HuH-7 (cell line): ENCODE results near the gene ACTRT2.

Source experiments
- DNase-seq: peaks from one replicate; pipeline ENCODE4 v3.0.0; 2011; ENCODE audit warnings: low spot score

Gene ACTRT2

DNA sequence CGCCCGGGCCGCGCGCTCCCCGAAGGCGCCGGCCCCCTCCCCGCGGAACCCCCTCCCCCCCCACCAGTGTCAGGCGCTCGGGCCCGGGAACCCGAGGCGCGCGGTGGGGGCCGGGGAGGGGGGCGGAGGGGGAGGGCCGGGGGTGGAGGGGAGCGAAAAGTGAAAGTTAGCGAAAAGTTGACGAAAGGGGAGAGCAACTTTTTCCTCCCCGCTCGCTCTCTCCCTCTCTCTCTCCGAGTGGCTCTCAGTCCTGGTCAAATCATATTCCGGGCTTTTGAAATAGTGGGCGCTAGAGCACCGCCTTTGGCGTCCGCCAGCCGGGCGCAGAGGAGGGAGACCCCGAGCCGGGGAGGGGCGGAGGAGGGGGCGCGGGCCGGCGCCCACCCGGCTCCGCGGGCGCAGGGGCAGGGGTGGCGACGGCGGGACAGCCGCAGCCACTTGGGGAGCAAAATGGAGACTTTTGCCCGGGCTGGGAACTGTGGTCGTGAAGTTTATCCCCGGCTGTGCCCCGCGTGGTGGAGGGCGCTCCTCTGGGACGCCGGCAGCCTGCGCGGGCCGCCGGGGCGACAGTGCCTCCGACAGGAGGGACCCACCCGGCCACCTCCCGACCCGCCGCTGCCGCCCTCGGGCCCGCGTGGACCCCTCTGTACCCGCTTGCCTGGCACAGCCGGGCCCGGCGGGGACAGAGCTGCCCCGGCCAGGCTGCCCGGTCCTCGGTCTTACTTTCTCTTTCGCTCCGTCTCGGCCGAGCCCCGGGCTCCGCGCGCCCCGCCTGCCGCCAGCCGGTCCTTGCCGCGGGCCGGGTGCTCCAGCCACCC lies 48.4 kb downstream of the ACTRT2 start:
- DNase-seq, result peak; percentile 92

DNA sequence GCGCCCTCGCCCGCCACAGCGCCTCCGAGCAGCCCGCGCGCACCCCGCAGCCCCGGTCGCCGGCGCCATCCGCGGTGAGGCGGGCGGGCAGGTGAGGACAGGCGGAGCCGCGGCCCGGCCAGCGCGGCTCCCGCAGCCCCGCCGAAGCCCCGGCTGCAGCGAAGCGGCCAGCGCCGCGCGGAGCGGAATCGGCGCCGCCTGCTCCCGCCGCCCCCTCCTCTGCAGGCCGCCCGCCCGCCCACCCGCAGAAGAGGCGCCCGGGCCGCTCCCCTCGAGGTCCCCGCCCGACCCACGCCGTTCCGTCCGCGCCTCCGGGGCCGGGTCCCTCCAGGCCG lies 49.0 kb downstream of the ACTRT2 start:
- no peak for DNase-seq

DNA sequence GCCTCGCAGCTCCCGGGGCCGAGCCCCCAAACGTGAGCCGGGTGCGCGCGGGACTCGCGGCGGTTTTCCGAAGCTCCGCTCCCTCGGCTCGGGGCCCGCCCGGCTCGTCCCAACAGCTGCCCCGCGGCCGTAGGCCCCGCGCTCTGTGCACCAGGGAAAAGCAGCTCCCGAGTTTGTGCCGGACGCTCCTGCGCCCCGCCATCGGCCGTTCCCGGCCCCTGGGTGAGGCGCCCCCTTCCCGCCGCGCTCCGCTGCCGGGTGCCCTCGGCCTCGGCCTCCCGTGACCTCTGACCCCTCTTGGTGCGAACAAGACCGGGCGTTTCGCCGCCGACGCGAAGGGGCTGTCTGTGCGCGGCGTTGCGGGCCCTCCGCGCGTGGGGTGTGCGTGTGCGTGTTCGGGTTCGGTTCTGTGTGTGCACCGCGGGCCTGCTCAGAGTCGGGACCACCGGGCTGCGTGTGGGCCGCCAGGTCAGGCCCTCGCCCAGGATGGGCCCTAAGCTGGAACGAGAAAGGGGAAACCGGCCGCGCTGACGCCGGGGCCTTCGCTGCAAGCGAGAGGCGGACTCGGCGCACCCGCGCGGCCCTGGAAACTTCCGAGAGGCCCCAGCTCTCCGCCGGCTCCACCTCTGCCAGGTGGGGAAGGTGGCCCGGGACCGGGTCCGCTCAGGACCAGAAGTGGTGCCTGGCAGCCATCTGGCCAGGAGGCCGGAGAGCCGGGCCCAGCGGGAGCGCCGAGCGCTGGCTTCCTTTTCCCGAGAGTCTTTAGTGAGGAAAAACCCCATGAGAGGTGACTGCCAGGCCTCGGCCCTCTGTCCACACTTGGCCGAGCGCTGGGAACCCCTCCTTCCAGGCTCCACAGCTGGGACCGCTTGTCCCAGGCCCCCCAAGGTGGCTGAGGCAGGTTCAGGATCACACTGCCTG lies 49.6 kb downstream of the ACTRT2 start:
- no peak for DNase-seq

DNA sequence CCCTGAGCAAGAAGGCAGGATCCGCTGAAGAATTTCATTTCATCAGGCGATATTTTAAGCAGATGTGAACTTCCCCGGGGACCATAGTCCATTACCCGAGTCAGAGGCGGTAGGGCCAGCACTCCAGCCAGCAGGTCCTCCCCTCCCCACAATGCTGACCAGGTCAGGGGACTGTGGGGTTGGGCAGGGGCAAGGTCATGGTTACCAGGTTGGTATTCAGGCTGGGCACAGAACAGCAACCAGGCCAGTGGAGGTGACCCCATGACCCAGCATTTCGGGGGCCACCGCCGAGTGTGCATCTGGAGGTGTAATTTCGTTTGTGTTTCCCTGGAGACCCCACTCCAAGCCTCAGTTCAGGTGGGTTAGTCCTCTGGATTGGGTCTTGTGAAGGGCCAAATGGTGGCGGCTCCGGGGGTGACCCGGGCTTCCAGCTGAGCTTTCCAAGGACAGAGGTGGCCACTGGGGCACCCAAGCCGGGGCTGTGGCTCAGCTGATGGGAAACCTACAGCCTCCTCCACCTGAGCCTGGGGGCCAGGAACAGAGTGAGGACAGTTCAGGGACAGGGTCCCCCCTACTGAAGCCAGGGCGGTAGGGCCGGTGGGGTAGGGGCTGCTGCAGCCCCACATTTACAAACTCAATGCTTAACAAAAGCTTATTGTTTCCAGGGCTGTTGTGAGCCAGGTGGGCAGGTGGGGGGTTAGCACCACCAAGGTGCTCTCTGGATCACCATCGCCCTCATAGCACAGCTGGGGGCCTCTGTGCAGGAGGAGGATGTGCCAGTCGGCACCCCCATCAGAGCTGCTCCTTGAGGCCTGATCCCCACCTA lies 50.5 kb downstream of the ACTRT2 start:
- DNase-seq, result no peak
